ENCODE measurements around the gene CEP104. TPM values are rescaled to one million over a fixed set of nuclear protein-coding genes. Genes with fewer than 3 reads are reported as not detected.

The CEP104 gene
- total RNA-seq, 1 donor from 2014 or later = 35.4 TPM

DNA sequence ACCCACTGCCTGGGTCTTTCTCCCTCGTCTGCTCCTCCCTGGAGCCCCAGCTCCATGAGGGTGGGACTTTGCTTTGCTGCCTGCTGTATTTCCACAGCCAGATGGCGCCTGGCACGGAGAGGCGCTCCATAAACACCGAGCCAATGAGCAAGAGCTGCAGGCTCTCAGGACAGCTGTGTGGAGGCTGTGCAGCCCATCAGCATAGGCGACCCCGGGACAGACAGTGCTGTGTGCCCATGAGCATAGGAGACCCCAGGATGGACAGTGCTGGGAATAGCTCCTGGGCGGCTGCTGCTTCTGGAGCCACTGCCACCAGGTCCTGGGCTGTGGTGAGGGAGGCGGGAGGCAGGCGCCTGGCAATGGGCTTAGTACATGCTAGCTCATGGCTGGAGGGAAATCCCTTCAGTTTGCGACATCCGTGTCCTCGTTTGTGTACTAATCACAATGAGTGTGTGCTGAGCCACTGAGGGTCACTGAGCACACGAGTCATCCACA lies 29.2 kb downstream of the CEP104 start:
- Mint-ChIP-seq H3K27ac (no peak overlapping the region), H3K27me3 (ENCODE audit: low read depth) (no peaks in the 10 kb centered on the region), H3K4me1 (ENCODE audit: low read depth) (no peaks in the 10 kb centered on the region), H3K9me3 (no peaks in the 10 kb centered on the region), H3K36me3 (ENCODE audit: low read depth) (peaks cover 40% of the 10 kb centered on the region), H3K4me3 (ENCODE audit: low read depth) (no peak overlapping the region)
- intact Hi-C loops (cut with micrococcal nuclease) = no loop called here
- no peak for DNase-seq (ENCODE audit: low spot score)

DNA sequence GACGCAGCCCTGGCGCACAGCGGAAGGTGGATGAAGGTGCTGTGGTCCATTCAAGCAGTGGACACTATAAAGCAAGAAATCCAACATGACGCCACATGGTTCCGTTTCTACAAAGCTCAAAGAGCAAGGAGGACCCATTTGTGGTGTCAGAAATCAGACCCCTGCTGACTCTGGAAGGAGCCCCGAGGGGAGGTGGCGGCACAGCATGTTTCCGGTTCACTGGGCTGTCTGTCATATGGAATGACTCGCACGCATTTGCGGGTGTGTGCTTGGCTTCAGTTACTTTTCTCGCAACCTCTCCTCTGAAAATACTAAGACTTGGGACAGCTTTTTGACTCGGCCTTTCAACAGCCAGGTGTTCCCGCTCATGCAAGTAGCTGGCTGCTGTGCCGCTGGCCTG lies 31.7 kb downstream of the CEP104 start:
- Mint-ChIP-seq H3K27ac (no peak overlapping the region), H3K4me3 (ENCODE audit: low read depth) (no peak overlapping the region), H3K36me3 (ENCODE audit: low read depth) (peaks cover 22% of the 10 kb centered on the region), H3K9me3 (no peaks in the 10 kb centered on the region), H3K4me1 (ENCODE audit: low read depth) (no peaks in the 10 kb centered on the region), H3K27me3 (ENCODE audit: low read depth) (no peaks in the 10 kb centered on the region)
- intact Hi-C loops (cut with micrococcal nuclease) = no loop called here
- no peak for DNase-seq (ENCODE audit: low spot score)

GRCh38 chr1:3824650-3825049 lies 32.4 kb downstream of the CEP104 start:
- Mint-ChIP-seq H3K27me3 (ENCODE audit: low read depth) (no peaks in the 10 kb centered on the region), H3K27ac (no peak overlapping the region), H3K9me3 (no peaks in the 10 kb centered on the region), H3K4me3 (ENCODE audit: low read depth) (no peak overlapping the region), H3K36me3 (ENCODE audit: low read depth) (peaks cover 22% of the 10 kb centered on the region), H3K4me1 (ENCODE audit: low read depth) (no peaks in the 10 kb centered on the region)
- intact Hi-C loops (cut with micrococcal nuclease) = no loop called here
- no peak for DNase-seq (ENCODE audit: low spot score)

GRCh38 chr1:3822421-3822820 lies 34.6 kb downstream of the CEP104 start:
- Mint-ChIP-seq H3K27me3 (ENCODE audit: low read depth) (no peaks in the 10 kb centered on the region), H3K9me3 (no peaks in the 10 kb centered on the region), H3K4me3 (ENCODE audit: low read depth) (no peak overlapping the region), H3K36me3 (ENCODE audit: low read depth) (peaks cover 14% of the 10 kb centered on the region), H3K4me1 (ENCODE audit: low read depth) (no peaks in the 10 kb centered on the region), H3K27ac (no peak overlapping the region)
- intact Hi-C loops (cut with micrococcal nuclease) = no loop called here
- DNase-seq (ENCODE audit: low spot score) = no peak

GRCh38 chr1:3821908-3822307 lies 35.1 kb downstream of the CEP104 start:
- intact Hi-C loops (cut with micrococcal nuclease) = no loop called here
- Mint-ChIP-seq H3K4me1 (ENCODE audit: low read depth) (no peaks in the 10 kb centered on the region), H3K36me3 (ENCODE audit: low read depth) (peaks cover 14% of the 10 kb centered on the region), H3K9me3 (no peaks in the 10 kb centered on the region), H3K27ac (no peak overlapping the region), H3K27me3 (ENCODE audit: low read depth) (no peaks in the 10 kb centered on the region), H3K4me3 (ENCODE audit: low read depth) (no peak overlapping the region)
- DNase-seq (ENCODE audit: low spot score) = no peak

DNA sequence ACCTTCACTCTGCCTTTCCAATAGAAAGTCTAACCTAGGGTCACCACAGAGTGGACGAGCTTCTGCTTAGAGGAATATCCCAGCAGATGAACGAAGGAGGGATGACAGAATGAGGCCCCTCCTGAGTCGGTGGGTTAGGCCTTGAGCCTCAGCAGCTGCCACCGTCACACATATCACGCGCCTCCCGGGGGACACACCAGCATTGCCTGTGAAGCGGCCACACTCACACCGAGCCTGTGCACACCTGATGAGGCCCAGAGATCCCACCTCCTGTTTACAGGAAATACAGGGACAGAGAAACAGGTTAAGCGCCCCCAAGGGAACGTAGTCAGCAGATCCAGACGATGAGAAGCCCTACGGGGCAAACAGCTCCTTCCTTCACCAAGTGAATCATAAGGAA lies 35.6 kb downstream of the CEP104 start:
- intact Hi-C loops (cut with micrococcal nuclease) = no loop called here
- H3K4me3 Mint-ChIP-seq (ENCODE audit: low read depth) = no peak overlapping the region
- no peak for DNase-seq (ENCODE audit: low spot score)
- H3K36me3 Mint-ChIP-seq (ENCODE audit: low read depth) = peaks cover 14% of the 10 kb centered on the region
- H3K4me1 Mint-ChIP-seq (ENCODE audit: low read depth) = no peaks in the 10 kb centered on the region
- H3K27ac Mint-ChIP-seq = no peak overlapping the region
- no peaks in the 10 kb centered on the region for H3K27me3 Mint-ChIP-seq (ENCODE audit: low read depth)
- no peaks in the 10 kb centered on the region for H3K9me3 Mint-ChIP-seq

DNA sequence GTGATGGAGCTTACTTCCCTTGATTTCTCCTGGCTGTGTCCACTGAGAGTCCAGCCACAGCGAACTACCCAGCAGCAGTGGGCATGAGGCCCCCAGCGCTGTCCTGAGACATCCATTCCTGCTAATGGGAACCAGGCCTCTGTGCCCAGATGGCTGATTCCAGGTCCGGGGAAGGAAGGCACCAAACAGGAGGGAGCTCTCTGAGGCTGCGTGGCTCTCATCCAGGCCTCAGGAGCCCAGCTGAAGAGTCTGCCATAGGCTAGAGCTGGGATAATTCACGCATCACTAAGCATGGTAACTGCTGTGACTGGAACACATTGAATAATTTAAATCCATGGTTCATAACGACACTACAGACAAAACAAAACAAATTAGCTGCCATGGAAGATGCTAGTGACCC lies 36.0 kb downstream of the CEP104 start:
- intact Hi-C loops (cut with micrococcal nuclease) = no loop called here
- Mint-ChIP-seq H3K27ac (no peak overlapping the region), H3K27me3 (ENCODE audit: low read depth) (no peaks in the 10 kb centered on the region), H3K4me1 (ENCODE audit: low read depth) (no peaks in the 10 kb centered on the region), H3K4me3 (ENCODE audit: low read depth) (no peak overlapping the region), H3K9me3 (no peaks in the 10 kb centered on the region), H3K36me3 (ENCODE audit: low read depth) (peaks cover 11% of the 10 kb centered on the region)
- DNase-seq (ENCODE audit: low spot score) = no peak

DNA sequence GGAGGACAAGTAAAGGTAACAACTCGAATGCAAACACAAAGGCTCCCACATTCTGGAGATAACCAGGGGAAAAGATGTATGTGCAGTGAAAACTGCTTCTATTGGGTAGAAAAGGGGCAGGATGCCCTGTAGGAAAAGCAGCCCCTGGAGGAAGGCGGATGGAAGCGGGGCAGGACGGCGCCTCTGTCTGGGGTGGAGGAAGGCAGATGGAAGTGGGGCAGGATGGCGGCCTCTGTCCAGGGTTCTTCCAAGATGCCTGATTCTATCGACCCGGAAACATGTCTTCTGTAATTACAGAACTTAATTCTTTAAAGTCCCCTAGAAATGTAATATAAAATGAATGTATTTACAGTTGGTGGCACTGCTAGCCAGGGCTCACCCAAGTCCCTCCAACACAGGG lies 36.7 kb downstream of the CEP104 start:
- DNase-seq (ENCODE audit: low spot score) = no peak
- H3K9me3 Mint-ChIP-seq = no peaks in the 10 kb centered on the region
- H3K4me1 Mint-ChIP-seq (ENCODE audit: low read depth) = no peaks in the 10 kb centered on the region
- H3K4me3 Mint-ChIP-seq (ENCODE audit: low read depth) = no peak overlapping the region
- peaks cover 5% of the 10 kb centered on the region for H3K36me3 Mint-ChIP-seq (ENCODE audit: low read depth)
- intact Hi-C loops (cut with micrococcal nuclease) = no loop called here
- H3K27me3 Mint-ChIP-seq (ENCODE audit: low read depth) = no peaks in the 10 kb centered on the region
- H3K27ac Mint-ChIP-seq = no peak overlapping the region

DNA sequence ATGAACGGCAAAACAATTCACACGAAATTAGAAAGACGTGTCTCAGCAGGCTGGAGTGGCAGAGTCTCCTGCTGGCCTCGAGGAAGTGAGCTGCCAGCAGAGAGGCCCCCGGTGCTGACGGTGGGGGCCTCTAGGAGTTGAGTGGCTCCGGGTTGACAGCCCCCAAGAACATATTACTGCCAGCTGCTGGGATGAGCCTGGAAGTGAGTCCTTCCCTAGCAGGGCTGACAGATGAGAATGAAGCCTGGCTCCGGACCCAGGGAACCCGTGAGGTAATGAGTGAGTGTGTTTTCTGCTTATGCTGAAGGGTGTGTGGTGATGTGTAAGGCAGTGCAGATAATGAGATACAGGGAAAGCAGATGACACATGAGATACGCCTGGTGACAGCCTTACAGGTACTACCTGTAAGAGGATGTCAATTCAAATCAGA lies 37.2 kb downstream of the CEP104 start:
- H3K36me3 Mint-ChIP-seq (ENCODE audit: low read depth) = peaks cover 5% of the 10 kb centered on the region
- intact Hi-C loops (cut with micrococcal nuclease) = no loop called here
- no peak overlapping the region for H3K27ac Mint-ChIP-seq

DNA sequence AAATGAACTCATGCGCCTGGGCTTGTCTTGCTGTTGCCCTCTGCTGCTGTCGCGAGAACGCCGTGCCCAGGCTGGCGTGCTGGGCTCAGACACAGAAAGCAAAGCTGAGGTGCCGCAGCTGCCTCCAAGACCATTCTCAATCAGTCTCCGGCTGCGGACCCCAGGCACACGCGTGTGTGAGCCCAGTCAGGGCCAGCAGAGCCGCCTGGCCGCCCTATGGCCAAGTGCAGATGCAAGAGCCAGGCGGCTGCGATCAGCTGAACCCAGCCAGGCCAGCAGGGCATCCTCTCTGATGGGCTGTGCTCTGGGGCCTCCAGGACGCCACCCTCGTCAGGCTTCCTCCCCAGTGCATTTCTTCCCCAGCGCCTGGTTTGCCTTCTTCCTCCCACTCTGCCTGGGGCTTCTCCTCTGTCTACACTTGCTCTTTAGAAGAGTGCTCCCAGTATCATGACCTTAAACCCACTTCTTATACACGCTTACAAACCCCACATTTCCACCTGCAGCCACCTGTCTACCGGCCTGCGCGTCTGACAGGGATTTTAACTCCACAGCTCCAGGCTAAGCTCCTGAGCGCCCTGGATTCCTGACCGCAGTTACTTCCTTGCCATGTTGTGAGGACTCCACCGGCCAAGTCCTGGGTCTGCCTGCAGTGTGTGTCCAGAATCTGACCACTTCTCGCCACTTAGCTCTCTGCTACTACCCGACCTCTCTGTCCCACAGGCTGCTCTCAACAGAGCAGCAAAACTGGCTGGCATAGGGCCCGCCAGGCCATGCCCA lies 39.0 kb downstream of the CEP104 start:
- Mint-ChIP-seq H3K27ac (no peak overlapping the region), H3K36me3 (ENCODE audit: low read depth) (peaks cover 5% of the 10 kb centered on the region), H3K27me3 (ENCODE audit: low read depth) (no peaks in the 10 kb centered on the region), H3K9me3 (no peaks in the 10 kb centered on the region), H3K4me3 (ENCODE audit: low read depth) (no peak overlapping the region), H3K4me1 (ENCODE audit: low read depth) (no peaks in the 10 kb centered on the region)
- intact Hi-C loops (cut with micrococcal nuclease) = no loop called here
- no peak for DNase-seq (ENCODE audit: low spot score)

More for the DNA sequence above, 37.2 kb downstream of the CEP104 start:
- Mint-ChIP-seq H3K4me1 (ENCODE audit: low read depth) (no peaks in the 10 kb centered on the region), H3K27me3 (ENCODE audit: low read depth) (no peaks in the 10 kb centered on the region), H3K4me3 (ENCODE audit: low read depth) (no peak overlapping the region), H3K9me3 (no peaks in the 10 kb centered on the region)
- DNase-seq (ENCODE audit: low spot score) = no peak

DNA sequence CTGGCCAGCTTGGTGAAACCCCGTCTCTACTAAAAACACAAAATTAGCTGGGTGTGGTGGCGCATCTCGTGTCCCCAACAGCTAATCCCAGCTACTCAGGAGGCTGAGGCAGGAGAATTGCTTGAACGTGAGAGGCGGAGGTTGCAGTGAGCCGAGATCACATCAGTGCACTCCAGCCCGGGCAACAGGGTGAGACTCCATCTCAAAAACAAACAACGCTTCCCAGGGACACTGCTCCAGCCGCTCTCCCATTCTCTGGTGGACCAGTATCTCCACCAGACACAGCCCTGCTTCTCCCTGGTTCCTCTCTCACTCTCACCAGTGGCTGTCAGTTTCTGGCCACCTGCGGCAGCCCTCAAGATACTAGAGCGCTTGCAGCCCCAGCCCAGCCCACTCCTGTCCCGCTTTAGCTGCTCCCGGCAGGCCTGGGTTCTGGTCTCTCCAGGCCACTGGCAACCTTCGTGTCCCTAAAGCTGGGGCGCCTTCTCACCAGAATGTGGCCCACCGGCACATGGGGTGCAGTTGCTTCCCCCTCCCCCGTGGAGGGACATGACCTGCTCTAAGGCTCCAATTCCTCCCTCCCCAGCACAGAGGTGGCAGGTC lies 39.8 kb downstream of the CEP104 start:
- Mint-ChIP-seq H3K27me3 (ENCODE audit: low read depth) (no peaks in the 10 kb centered on the region), H3K4me3 (ENCODE audit: low read depth) (no peak overlapping the region), H3K36me3 (ENCODE audit: low read depth) (peaks cover 5% of the 10 kb centered on the region), H3K9me3 (no peaks in the 10 kb centered on the region), H3K4me1 (ENCODE audit: low read depth) (no peaks in the 10 kb centered on the region), H3K27ac (no peak overlapping the region)
- intact Hi-C loops (cut with micrococcal nuclease) = no loop called here
- no peak for DNase-seq (ENCODE audit: low spot score)

GRCh38 chr1:3816331-3817137 lies 40.5 kb downstream of the CEP104 start:
- Mint-ChIP-seq H3K4me1 (ENCODE audit: low read depth) (no peaks in the 10 kb centered on the region), H3K27me3 (ENCODE audit: low read depth) (no peaks in the 10 kb centered on the region), H3K27ac (no peak overlapping the region), H3K36me3 (ENCODE audit: low read depth) (peaks cover 5% of the 10 kb centered on the region), H3K9me3 (no peaks in the 10 kb centered on the region), H3K4me3 (ENCODE audit: low read depth) (no peak overlapping the region)
- intact Hi-C loops (cut with micrococcal nuclease) = no loop called here
- no peak for DNase-seq (ENCODE audit: low spot score)

All from activated T-helper 2 cell treated with anti-CD3 and anti-CD28 coated beads, Interferon-gamma antibody, Interleukin-2, Interleukin-4, amounts not matched to agents 10 μg/mL and 5 μg/mL and 100 μg/mL, durations not matched to agents 14 hours and 24 hours and 36 hours (primary cell).